Heart left ventricle (tissue), 16 donors: Measurements from ENCODE around the gene SREBF2. TPM values are rescaled to one million over a fixed set of nuclear protein-coding genes. Genes with fewer than 3 reads are reported as not detected.

Experiments
- ATAC-seq, 4 donors: fragments of 200-7000 bp; cut with Tn5 transposase; one replicate each; pipeline ENCODE4 v1.9.1; 2020 to 2022; ENCODE audit warnings: moderate library complexity in 4 of 4, mild to moderate bottlenecking in 3 of 4, moderate number of reproducible peaks in 1 of 4
- DNase-seq, 5 donors: peaks; one replicate each; pipeline ENCODE4 v3.0.0-alpha.2; 2020
- H3K27ac ChIP-seq, 12 donors: fragments of 200-600 bp; sonication (generic) in 4 of 12; one replicate each; pipeline versions ENCODE4 v1.5.0 to v1.8.0; 2016 to 2022; ENCODE audit warnings: mild to moderate bottlenecking in 2 of 12
- H3K27me3 ChIP-seq, 9 donors: fragments of 200-600 bp; sonication (generic) in 2 of 9; one replicate each; pipeline versions ENCODE4 v1.5.1 to v1.8.0; 2016 to 2022; ENCODE audit warnings: mild to moderate bottlenecking in 3 of 9
- H3K36me3 ChIP-seq, 9 donors: fragments of 200-600 bp; sonication (generic) in 2 of 9; one replicate each; pipeline versions ENCODE4 v1.5.0 to v1.8.0; 2018 to 2022; ENCODE audit warnings: mild to moderate bottlenecking in 2 of 9
- H3K4me1 ChIP-seq, 12 donors: fragments of 200-600 bp; sonication (generic) in 4 of 12; one replicate each; pipeline versions ENCODE4 v1.5.0 to v1.8.0; 2016 to 2022; ENCODE audit warnings: mild to moderate bottlenecking in 3 of 12
- H3K4me3 ChIP-seq, 12 donors: fragments of 200-600 bp; sonication (generic) in 4 of 12; one replicate each; pipeline versions ENCODE4 v1.5.0 to v1.8.0; 2017 to 2022; ENCODE audit warnings: mild to moderate bottlenecking in 9 of 12, moderate library complexity in 4 of 12
- H3K9me3 ChIP-seq, 12 donors: fragments of 200-600 bp; sonication (generic) in 4 of 12; one replicate each; pipeline versions ENCODE4 v1.5.0 to v1.8.0; 2016 to 2022; ENCODE audit warnings: mild to moderate bottlenecking in 1 of 12
- CTCF ChIP-seq, 12 donors: fragments of 200-600 bp; sonication (generic) in 4 of 12; IDR thresholded peaks; one replicate each; pipeline versions ENCODE4 v1.5.0 to v1.8.0; 2018 to 2022; ENCODE audit warnings: antibody characterized with exemption in 12 of 12, mild to moderate bottlenecking in 5 of 12
- POLR2A ChIP-seq, 2 donors: fragments of 450-650 bp; IDR thresholded peaks; one replicate each; pipeline ENCODE4 v1.6.1; 2017; ENCODE audit warnings: antibody characterized with exemption in 2 of 2, mild to moderate bottlenecking in 2 of 2, moderate library complexity in 2 of 2
- WGBS, 4 donors: extraction: QIAGEN DNeasy Blood & Tissue Kit in 2 of 4; methylation state at CpG; one replicate each; pipeline versions ENCODE4 v1.1.5 to v1.1.7; 2013 to 2018; 5-methylcytosine and 5-hydroxymethylcytosine counted together
- intact Hi-C, 10 donors: fragments of 100-400 bp; cut with DNase I; formaldehyde crosslinking; loops; one replicate each; pipeline versions ENCODE4 v1.11.1 to v1.14.2; 2022
- polyA plus RNA-seq, 2 donors: library from polyadenylated mRNA; stranded (reverse); fragments of 200-250 nt; gene quantifications; one replicate each; pipeline ENCODE4 v1.2.3, GENCODE V29; 2013
- total RNA-seq, 9 donors: library from RNA; depleted of rRNA in 2 of 9; stranded (reverse); fragments of >200 nt in 2 of 9; fragmentation: NEBNext Ultra II Directional in 3 of 9; extraction: Animal tissue kit (Norgen Biotek cat#: 25700) in 3 of 9; gene quantifications; one replicate each; pipeline versions ENCODE4 v1.1.0 to v1.2.4, GENCODE V29; 2016 to 2023
- donor health status: ischemic (EF 13 %, LVEDD 7.1; RV severe dilation, severe dysfunction).
- donor health status: healthy with polysubstance abuse.
- donor health status: DM: no; HTN: yes; CAD: no.
- donor health status: DM: no; HTN: no; CAD: no.
- donor health status: ischemic (EF 25% LVEDD 6.9; RV normal size, moderate dysfunction).
- donor health status: ischemic (EF 25% LVEDD 5.7; RV mildly dilated, moderate dysfunction).
- donor health status: healthy.
- donor health status: DM: yes; HTN: yes; CAD: no.
- donor health status: ischemic (EF 35%, LVEDD 5.7; RV mildly dilated, moderate dysfunction).
- donor health status: nonischemic (EF 11% LVEDD 7.7; RV severe dilation, severe dysfunction).
- donor health status: DM: yes; HTN: yes; CAD: no.
- donor health status: PGD.
- donor health status: ischemic (EF 29% LVEDD 5.4; RV normal size, mild dysfunction).
- donor health status: nonischemic (EF 23%, LVEDD 6.1; RV moderate dilation, normal function).

SREBF2 gene
- total and polyA plus RNA-seq, 11 donors = 39.4 to 115 (median 73.0) TPM

- WGBS, 4 donors = 50 to 78% (median 56%) methylated on average over 3 to 4 of the region's 4 CpGs
- H3K9me3 ChIP-seq = no peaks in the 10 kb centered on the region
- peak; percentile 77 to 81 (median 78) for ATAC-seq
- H3K27me3 ChIP-seq = no peaks in the 10 kb centered on the region
- peaks cover 0 to 28% (median 7%) of the 10 kb centered on the region in 12 donors for H3K4me1 ChIP-seq
- no peak overlapping the region for H3K4me3 ChIP-seq
- H3K27ac ChIP-seq = peak overlapping the region in 10 of 12 donors; percentile 16 to 84 (median 64)
- intact Hi-C loops = loop anchor here in 1 of 10 donors (5.0 kb wide), 1 partner anchor 43 kb away; no protein-coding TSS in a partner anchor
- H3K36me3 ChIP-seq = no peaks in the 10 kb centered on the region
- DNase-seq = peak in 4 of 5 donors; percentile 44 to 71 (median 66)
- TF ChIP-seq CTCF (IDR thresholded peaks at IDR 0.05) (no peak), POLR2A (IDR thresholded peaks at IDR 0.05) (no peak)
These were observed 102.1 kb downstream of the SREBF2 start for GRCh38 chr22:41935015-41935351.

- no peak for TF ChIP-seq POLR2A (IDR thresholded peaks at IDR 0.05)
- TF ChIP-seq CTCF (IDR thresholded peaks at IDR 0.05) = no peak
- 88 to 93% (median 90%) methylated on average over 9 of the region's 9 CpGs for WGBS, 4 donors
- peak overlapping the region in 8 of 12 donors; percentile 51 to 84 (median 61) for H3K27ac ChIP-seq
- intact Hi-C loops = loop anchor here in 1 of 10 donors (5.0 kb wide), 1 partner anchor 43 kb away; no protein-coding TSS in a partner anchor
- no peaks in the 10 kb centered on the region for H3K36me3 ChIP-seq
- no peaks in the 10 kb centered on the region for H3K27me3 ChIP-seq
- peaks cover 0 to 28% (median 8%) of the 10 kb centered on the region in 12 donors for H3K4me1 ChIP-seq
- DNase-seq = no peak
- no peaks in the 10 kb centered on the region for H3K9me3 ChIP-seq
- H3K4me3 ChIP-seq = no peak overlapping the region
- ATAC-seq = no peak
These were observed 102.6 kb downstream of the SREBF2 start for GRCh38 chr22:41935509-41935908.

- no peaks in the 10 kb centered on the region for H3K27me3 ChIP-seq
- no peak for TF ChIP-seq POLR2A (IDR thresholded peaks at IDR 0.05)
- no peak for TF ChIP-seq CTCF (IDR thresholded peaks at IDR 0.05)
- H3K4me3 ChIP-seq = no peak overlapping the region
- H3K4me1 ChIP-seq = peaks cover 0 to 35% (median 11%) of the 10 kb centered on the region in 12 donors
- no peaks in the 10 kb centered on the region for H3K36me3 ChIP-seq
- 83 to 98% (median 94%) methylated on average over 2 of the region's 2 CpGs for WGBS, 4 donors
- intact Hi-C loops = loop anchor here in 1 of 10 donors (5.0 kb wide), 1 partner anchor 45 kb away; no protein-coding TSS in a partner anchor
- no peak for ATAC-seq
- DNase-seq = no peak
- H3K27ac ChIP-seq = no peak overlapping the region
- H3K9me3 ChIP-seq = no peaks in the 10 kb centered on the region
These were observed 103.9 kb downstream of the SREBF2 start for GRCh38 chr22:41936894-41937169.

GRCh38 chr22:41939981-41940831 lies 107.3 kb downstream of the SREBF2 start:
- TF ChIP-seq POLR2A (IDR thresholded peaks at IDR 0.05) = no peak
- TF ChIP-seq CTCF (IDR thresholded peaks at IDR 0.05) = no peak
- H3K9me3 ChIP-seq = no peaks in the 10 kb centered on the region
- peak overlapping the region in 5 of 12 donors; percentile 2 to 84 (median 23) for H3K27ac ChIP-seq
- no peaks in the 10 kb centered on the region for H3K36me3 ChIP-seq
- H3K4me3 ChIP-seq = no peak overlapping the region
- no peaks in the 10 kb centered on the region for H3K27me3 ChIP-seq
- ATAC-seq (no peak), DNase-seq (no peak)
- intact Hi-C loops = loop anchor here (2.0 to 5.0 kb wide), 8 partner anchors 48 to 243 kb away; no protein-coding TSS in a partner anchor
- WGBS, 4 donors = 83 to 90% (median 87%) methylated on average over 13 of the region's 13 CpGs
- peaks cover 0 to 34% (median 11%) of the 10 kb centered on the region in 12 donors for H3K4me1 ChIP-seq
